ENCODE data around the gene XAGE2.
"Not testable (repeated sequence)": the region's sequence is repeated elsewhere in the genome, so short reads cannot be mapped to it uniquely, and the experiment has no call there.

The XAGE2 gene, protein sequence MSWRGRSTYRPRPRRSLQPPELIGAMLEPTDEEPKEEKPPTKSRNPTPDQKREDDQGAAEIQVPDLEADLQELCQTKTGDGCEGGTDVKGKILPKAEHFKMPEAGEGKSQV

GRCh38 chrX:52368368-52369055, at the start of gene XAGE2:
Gene XAGE2 (plus strand): TSS chrX:52369021. CDS start chrX:52370015, 994 bp downstream.
- no peak for TF ChIP-seq ZNF274 (IDR thresholded peaks at IDR 0.05; ENCODE audit: low read depth, low read length)
- H3K4me3 ChIP-seq (ENCODE audit: low read length) = no peak within 1 kb of the TSS

DNA sequence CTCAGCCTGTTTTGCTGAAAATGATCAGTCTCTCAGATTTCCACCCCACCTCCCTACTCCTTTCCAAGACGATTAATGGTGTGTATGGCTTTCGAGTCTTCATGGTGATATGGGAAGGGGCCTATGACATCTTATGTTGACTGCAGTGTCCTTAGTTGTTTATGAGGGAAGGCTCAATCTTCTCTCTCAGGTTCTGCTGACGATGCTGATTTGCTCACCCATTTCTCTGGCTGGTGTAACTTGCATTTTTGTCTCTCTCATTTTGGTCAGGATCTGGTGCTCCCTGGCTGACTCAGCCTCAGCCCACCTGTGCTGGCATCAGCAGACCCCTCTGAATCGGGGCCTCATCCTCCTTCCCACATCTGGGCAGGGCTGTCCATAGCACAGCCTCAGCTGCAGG, 31.4 kb upstream of the XAGE2 start:
- TF ChIP-seq ZNF274 (IDR thresholded peaks at IDR 0.05; ENCODE audit: low read depth, low read length) = no peak
- no peak overlapping the region for H3K4me3 ChIP-seq (ENCODE audit: low read length)

DNA sequence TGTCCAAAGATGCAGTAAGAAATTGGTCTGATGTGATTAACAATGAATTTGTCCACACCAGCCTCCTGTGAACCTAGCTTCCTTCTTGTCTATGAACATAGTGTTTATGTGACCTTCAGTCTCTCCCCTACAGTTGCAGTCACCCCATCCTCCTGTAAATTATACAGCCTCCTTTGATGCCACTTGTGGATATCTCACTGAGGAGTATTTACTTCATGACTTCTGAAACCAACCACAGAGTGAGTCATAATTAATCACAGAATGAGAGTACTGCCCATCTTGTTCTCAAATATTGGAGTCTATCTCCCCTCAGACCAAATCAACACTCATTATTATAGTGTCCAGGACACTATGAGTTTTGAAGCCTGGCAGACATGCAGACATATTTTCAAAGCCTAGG, 27.3 kb upstream of the XAGE2 start:
- no peak for TF ChIP-seq ZNF274 (IDR thresholded peaks at IDR 0.05; ENCODE audit: low read depth, low read length)
- H3K4me3 ChIP-seq (ENCODE audit: low read length) = no peak overlapping the region

- not testable (repeated sequence) for H3K4me3 ChIP-seq (ENCODE audit: low read length)
Observed at GRCh38 chrX:52343131-52343530, 25.7 kb upstream of the XAGE2 start.

DNA sequence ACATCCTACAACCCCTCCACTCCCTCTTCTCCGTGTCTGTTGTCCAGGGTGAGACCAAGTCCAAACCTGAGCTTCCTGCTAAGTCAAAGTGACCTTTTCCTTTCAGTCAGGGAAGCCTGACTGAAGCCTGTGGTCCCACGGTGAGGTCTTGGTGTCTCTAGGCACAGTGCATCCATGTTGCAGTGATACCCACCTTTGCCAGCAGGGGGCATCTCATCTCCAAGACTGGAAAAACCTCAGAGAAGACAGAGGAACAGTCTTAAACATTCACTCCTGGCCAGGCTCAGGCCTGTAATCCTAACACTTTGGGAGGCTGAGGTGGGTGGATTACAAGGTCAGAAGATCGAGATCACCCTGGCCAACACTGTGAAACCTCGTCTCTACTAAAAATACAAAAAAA, 23.4 kb upstream of the XAGE2 start:
- H3K4me3 ChIP-seq (ENCODE audit: low read length) = not testable (repeated sequence)

- H3K4me3 ChIP-seq (ENCODE audit: low read length) = no peak overlapping the region
- TF ChIP-seq ZNF274 (IDR thresholded peaks at IDR 0.05; ENCODE audit: low read depth, low read length) = no peak
Observed at GRCh38 chrX:52346174-52347165, 22.4 kb upstream of the XAGE2 start.

DNA sequence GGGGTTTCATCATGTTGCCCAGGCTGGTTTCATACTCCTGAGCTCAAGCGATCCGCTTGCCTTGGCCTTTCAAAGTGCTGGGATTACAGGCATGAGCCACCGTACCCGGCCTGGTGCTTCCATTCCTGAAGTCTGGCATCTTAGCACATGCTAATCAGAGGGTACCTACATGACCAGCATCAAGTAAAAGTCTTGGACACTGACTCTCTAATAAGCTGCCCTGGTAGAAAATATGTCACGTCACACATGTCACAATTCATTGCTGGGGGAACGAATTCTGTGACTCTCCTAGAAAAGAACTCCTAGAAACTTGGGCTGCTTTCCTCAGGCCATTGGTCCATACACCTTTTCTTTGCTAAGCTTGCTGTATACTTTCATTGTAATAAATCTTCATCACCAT, 19.1 kb upstream of the XAGE2 start:
- no peak overlapping the region for H3K4me3 ChIP-seq (ENCODE audit: low read length)
- TF ChIP-seq ZNF274 (IDR thresholded peaks at IDR 0.05; ENCODE audit: low read depth, low read length) = no peak

DNA sequence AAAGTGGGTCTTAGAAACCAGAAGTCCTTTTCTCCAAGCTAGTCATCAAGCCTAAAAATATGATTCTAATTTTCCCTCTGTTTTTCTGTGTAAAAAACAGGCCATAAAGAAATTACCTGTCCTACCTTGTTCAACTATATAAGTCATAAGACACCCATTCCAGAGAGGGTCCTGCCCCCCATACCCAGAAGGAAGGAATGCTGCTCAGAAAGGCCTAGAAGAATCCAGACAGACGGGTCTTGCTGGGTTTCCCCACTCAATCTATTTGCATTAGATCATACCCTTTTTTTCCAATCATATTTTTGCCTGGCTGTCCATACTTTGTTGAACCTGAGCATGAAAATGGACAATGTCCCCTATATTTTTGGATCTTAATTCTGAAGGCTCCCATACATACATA, 16.3 kb upstream of the XAGE2 start:
- no peak overlapping the region for H3K4me3 ChIP-seq (ENCODE audit: low read length)
- no peak for TF ChIP-seq ZNF274 (IDR thresholded peaks at IDR 0.05; ENCODE audit: low read depth, low read length)

DNA sequence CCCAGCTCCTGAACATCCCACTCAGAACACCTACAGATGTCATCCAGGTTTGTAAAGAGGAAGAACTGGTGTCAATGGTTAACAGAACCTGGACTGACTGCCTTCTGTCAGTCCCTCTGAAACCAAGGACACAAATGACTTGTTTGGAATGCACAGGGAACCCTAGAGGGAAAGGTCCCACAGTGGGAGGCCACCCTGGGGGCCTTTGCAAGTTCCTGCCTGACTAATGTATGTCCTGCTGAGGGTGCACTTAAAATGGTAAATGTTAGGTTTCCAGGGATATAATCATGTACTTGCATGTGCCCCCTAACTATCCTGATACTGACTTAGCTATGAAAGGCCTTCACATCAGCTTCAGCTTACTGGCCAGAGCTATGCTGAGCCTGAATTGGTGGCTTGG, 15.0 kb upstream of the XAGE2 start:
- no peak for TF ChIP-seq ZNF274 (IDR thresholded peaks at IDR 0.05; ENCODE audit: low read depth, low read length)
- no peak overlapping the region for H3K4me3 ChIP-seq (ENCODE audit: low read length)

- H3K4me3 ChIP-seq (ENCODE audit: low read length) = no peak overlapping the region
- TF ChIP-seq ZNF274 (IDR thresholded peaks at IDR 0.05; ENCODE audit: low read depth, low read length) = no peak
Observed at GRCh38 chrX:52355108-52355507, 13.7 kb upstream of the XAGE2 start.

DNA sequence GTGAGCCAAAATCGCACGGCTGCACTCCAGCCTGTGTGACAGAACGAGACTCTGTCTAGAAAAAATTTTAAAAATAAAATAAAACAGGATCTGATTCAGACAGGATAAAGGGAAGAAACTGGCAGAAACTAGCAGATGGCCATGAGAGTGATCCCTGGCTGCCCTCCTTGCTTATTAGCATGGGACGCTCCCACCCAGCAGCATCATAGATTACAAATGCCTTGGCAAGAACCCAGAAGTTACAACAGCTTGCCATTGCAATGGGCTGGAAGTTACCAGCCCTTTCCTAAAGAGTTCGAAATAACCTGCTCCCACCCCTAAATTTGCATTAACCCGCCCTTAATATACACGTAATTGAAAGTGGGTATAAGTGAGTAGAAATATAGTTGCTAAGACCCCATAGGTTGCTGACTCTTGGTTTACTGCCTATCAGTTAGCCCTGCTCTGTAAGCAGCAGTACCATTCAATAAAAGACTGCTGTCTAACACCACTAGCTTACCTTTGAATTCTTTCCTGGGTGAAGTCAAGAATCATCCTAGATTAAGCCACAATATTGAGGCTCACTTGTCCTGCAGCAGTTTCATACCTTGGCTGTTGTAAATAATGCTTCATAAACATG, 9.1 kb upstream of the XAGE2 start:
- no peak for TF ChIP-seq ZNF274 (IDR thresholded peaks at IDR 0.05; ENCODE audit: low read depth, low read length)
- H3K4me3 ChIP-seq (ENCODE audit: low read length) = no peak overlapping the region

- TF ChIP-seq ZNF274 (IDR thresholded peaks at IDR 0.05; ENCODE audit: low read depth, low read length) = no peak
- H3K4me3 ChIP-seq (ENCODE audit: low read length) = no peak overlapping the region
Observed at GRCh38 chrX:52361941-52362340, 6.9 kb upstream of the XAGE2 start.

DNA sequence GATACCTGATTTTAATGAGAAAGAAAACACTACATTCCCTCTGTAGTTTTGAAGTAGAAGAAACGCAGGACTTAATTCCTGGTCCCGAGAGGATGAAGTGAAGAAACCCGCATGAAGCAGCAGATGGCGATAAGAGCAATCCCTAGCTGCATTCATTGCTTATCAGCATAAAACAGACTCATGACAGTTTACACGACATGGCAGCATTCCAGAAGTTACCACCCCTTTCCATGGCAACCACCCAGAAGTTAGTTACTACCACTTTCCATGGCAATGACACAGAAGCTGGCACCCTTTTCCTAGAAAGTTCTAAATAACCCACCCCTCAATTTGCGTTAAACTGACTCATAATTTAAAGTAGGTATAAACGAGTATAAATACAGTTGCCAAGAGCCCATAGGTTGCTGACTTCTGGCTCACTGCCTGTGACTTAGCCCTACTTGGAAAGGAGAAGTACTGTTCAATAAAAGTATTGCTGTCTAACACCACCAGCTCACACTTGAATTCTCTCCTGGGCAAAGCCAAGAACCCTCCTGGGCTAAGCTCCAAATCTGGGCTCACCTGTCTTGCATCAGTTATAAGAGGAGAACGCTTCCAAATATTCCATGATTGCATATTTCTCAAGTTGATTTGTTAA, 5.5 kb upstream of the XAGE2 start:
- TF ChIP-seq ZNF274 (IDR thresholded peaks at IDR 0.05; ENCODE audit: low read depth, low read length) = no peak
- no peak overlapping the region for H3K4me3 ChIP-seq (ENCODE audit: low read length)

GRCh38 chrX:52378870-52379269, 10.0 kb downstream of the XAGE2 start:
- no peak overlapping the region for H3K4me3 ChIP-seq (ENCODE audit: low read length)
- TF ChIP-seq ZNF274 (IDR thresholded peaks at IDR 0.05; ENCODE audit: low read depth, low read length) = no peak
